D721Med (cell line): ENCODE measurements around the gene SQSTM1.
A peak's percentile ranks its signal among the peaks of the same experiment; 100 is the strongest.

Experiments
- DNase-seq: peaks from one replicate; pipeline ENCODE4 v3.0.0; 2011; ENCODE audit warnings: low spot score; ENCODE audit not compliant: insufficient read length
- FAIRE-seq: peaks from 2 replicates; lab custom pipeline; 2011; peaks lifted over from hg19 to GRCh38; lab: Jason Lieb, UNC
- TF ChIP-seq, protein P1 (sequence below): IDR thresholded peaks from 2 replicates; pipeline ENCODE4 v1.5.1; 2012; ENCODE audit warnings: mild to moderate bottlenecking, control low read depth; ENCODE audit not compliant: insufficient read depth; ENCODE audit errors: missing control alignments

Gene SQSTM1

DNA sequence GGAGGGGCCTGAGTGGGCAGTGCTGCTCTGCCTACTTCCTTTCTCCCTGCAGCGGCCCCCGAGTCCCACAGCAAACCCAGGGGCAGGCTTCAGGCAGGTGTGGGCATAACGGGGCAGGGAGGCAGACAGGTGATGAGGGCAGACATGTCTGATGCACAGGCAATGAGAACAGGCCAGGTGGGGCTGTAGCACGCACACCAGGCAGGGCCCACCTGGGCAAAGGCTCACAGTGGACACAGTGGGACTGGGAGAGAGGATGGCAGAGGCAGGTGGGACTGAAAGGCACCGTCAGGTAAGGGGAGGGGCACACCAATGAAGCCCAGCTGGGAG lies 21.1 kb upstream of the SQSTM1 start:
- TF ChIP-seq, protein P1, sequence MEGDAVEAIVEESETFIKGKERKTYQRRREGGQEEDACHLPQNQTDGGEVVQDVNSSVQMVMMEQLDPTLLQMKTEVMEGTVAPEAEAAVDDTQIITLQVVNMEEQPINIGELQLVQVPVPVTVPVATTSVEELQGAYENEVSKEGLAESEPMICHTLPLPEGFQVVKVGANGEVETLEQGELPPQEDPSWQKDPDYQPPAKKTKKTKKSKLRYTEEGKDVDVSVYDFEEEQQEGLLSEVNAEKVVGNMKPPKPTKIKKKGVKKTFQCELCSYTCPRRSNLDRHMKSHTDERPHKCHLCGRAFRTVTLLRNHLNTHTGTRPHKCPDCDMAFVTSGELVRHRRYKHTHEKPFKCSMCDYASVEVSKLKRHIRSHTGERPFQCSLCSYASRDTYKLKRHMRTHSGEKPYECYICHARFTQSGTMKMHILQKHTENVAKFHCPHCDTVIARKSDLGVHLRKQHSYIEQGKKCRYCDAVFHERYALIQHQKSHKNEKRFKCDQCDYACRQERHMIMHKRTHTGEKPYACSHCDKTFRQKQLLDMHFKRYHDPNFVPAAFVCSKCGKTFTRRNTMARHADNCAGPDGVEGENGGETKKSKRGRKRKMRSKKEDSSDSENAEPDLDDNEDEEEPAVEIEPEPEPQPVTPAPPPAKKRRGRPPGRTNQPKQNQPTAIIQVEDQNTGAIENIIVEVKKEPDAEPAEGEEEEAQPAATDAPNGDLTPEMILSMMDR: no peak
- no peak for FAIRE-seq

DNA sequence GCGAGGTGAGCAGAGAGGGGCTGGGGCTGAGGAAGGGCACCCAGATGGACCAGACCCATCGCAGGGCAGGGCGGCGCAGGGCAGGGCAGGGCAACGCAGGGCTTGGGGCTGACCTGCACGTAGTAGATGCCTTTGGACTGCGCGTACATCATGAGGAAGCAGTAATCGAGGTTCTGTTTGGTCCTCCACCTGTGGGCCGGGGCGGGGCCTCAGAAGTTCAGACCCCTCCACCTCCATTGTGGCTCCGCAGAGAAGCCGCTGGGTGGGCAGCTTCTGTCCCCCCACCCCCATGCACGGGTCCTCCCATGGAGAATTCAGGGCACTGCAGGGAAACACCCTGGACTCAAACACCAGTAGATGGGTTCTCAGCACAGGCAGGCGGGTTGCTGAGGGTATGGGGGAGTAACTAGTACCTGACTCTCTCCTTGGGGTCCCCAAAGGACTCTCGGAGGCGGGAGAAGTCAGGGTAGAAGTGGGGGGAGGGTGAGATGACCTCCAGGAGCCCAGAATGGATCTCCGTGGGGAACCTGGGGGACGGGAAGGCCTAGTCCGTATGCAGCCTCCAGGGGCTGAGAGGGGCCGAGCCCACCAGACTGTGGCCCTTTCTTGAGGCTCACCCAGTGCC lies 20.5 kb upstream of the SQSTM1 start:
- TF ChIP-seq, protein P1: no peak
- no peak for FAIRE-seq

More for the DNA sequence above, 21.1 kb upstream of the SQSTM1 start:
- DNase-seq: no peak

DNA sequence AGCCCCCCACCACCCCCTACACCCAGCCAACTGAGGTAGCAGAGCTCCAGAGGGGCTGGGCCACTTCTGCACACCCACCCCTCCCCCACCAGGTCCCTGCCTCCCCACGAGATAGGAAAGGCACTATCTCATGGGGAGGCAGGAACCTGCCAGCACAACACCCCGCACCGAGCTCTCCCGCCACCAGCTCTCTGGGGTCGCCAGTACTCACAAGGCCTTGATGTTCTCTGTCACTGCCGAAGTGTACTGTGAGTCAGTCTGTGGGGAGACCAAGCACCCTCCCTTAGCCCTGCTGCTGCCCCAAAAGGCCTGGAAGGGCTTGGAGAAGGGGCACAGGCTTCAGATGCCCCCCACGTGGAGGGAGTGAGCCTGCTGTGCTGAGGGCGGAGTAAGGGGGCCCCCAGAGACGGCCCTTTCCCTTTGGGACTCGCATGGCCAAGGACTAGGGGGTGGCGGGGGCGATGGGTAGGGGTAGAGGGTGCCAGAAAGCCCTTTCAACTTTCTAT lies 20.0 kb upstream of the SQSTM1 start:
- TF ChIP-seq, protein P1: no peak
- no peak for DNase-seq
- FAIRE-seq: no peak

More for the DNA sequence above, 20.5 kb upstream of the SQSTM1 start:
- DNase-seq: no peak

DNA sequence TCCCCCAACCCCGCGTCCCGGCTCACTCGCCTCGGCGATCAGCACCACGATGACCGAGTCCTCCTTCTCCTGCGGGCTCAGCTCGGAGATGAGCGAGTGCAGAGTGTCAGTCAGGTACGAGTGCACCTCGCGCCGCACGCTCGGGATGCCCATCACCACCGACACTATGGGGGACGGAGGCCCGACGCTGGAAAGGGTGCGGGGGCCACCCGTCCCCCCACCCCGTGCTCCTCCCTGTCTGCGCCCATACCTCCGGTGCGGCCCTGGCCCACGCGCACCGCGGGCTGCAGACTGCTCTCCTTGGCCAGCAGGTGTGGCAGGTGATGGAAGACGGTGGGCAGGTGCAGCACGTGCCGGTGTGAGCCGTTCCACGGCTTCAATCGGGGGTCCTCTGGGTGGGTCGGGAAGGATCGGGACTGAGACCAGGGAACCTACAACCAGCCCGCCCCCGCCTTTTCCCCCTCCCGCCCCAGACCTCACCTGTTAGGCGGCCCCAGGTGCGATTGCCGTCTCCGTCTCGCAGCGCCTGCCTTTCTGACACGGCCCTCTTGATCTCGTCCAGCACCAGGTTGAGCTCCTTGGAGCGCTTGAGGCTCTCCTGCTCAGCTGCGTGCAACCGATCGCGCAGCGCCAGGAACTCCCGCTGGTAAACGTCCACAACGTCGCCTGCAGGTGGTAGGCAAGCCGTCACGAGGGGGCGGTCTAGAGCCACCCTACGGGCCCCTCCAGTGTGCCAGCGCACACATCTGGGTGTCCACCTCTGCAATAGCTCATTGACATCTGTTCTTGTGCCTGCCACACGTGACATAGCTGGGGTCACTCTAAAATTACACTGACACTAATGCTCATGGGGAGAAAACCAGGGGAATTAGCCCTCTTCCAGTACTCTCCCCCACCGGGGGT lies 19.1 kb upstream of the SQSTM1 start:
- no peak for FAIRE-seq
- no peak for DNase-seq
- TF ChIP-seq, protein P1: peak; percentile 51

DNA sequence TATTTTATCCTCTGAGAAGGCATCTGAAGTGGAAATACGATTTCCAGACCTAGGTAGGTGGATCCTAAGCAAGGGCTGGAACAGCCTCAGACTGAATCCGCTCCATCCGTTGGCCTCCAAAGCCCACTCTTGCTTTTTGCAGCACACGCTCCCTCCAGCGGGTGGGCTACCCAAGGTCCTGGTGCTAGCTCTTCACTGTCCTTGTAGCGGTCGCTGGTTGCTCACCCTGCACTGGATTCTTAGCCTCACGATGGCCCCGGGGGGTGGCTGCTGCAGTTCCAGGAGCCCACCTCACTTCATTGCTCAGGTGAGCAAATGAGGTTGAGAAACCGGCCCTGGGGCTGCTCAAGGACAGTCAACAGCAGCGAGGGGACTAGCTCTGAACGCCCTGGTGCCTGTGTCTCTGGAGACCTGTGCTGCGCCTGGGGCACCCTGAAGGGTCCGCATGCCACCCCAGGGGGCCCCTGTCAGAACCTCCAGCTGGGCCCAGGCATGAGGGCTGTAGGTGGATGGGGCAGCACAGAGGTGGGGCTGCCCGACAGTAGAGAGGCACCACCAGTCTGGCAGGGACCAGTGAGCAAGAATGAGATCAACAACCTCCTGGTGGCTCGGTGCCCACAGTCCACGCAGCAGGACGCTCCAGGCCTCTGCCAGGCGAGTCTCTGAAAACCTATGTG lies 18.4 kb upstream of the SQSTM1 start:
- FAIRE-seq: no peak
- no peak for DNase-seq
- TF ChIP-seq, protein P1: no peak

DNA sequence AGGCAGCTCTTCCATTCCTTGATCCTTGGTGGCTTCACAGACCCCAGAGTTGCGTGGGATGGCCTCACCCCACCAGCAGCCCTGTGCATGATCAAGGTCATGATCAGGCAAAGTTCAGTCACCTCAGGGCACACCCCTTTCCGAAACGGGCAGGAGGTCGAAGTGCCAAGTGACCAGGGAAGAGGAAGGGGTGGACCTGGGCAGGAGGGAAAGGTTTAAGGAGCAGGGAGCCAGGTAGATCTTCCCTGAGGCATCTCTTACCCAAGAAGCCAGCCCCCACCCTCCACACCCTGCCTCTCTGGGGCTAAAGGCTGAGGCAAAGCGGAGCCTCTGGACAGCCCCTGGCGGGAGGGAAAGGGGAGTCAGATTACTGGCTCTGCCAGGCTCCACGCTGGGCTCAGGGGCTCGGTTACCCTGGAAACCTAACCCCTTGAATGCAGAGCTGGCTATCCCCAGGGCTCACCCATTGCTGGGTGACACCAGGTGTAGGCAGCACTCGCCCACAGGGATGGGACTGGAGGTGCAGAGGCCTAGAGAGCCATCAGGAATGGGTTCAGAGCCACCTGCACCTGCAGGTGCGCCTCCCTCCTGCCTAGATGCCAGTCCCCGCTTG lies 17.6 kb upstream of the SQSTM1 start:
- no peak for FAIRE-seq
- TF ChIP-seq, protein P1: no peak
- DNase-seq: no peak
